ENCODE results near the gene CEBPA.
A peak's percentile ranks its signal among the peaks of the same experiment; 100 is the strongest.

Gene CEBPA

DNA sequence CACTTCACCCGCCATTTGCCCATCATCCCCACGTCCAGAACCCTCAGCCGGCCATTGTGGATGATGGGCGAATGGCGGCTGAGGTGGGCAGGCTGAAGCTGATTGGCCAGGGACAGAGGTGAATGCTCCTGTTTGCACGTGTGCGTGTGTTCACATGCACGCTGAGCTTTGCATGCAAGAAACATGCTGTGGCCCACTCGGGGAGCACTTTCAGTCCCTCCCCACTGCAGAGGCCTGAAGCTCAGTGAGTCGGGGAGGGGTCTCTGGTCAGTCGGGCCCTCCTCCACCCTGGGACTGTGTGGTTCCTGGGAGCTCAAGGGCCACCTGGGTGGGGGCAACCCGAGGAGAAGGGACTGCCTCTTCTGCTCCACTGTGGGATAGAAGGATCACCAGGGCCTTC is 24.9 kb downstream of the CEBPA start:
- Mint-ChIP-seq H3K9me3 (no peaks in the 10 kb centered on the region), H3K27ac (no peak overlapping the region), H3K4me1 (peaks cover 23% of the 10 kb centered on the region), H3K36me3 (no peaks in the 10 kb centered on the region), H3K4me3 (no peak overlapping the region)
- DNase-seq (ENCODE audit: low spot score in 2 of 2), result no peak
- ATAC-seq, result no peak

DNA sequence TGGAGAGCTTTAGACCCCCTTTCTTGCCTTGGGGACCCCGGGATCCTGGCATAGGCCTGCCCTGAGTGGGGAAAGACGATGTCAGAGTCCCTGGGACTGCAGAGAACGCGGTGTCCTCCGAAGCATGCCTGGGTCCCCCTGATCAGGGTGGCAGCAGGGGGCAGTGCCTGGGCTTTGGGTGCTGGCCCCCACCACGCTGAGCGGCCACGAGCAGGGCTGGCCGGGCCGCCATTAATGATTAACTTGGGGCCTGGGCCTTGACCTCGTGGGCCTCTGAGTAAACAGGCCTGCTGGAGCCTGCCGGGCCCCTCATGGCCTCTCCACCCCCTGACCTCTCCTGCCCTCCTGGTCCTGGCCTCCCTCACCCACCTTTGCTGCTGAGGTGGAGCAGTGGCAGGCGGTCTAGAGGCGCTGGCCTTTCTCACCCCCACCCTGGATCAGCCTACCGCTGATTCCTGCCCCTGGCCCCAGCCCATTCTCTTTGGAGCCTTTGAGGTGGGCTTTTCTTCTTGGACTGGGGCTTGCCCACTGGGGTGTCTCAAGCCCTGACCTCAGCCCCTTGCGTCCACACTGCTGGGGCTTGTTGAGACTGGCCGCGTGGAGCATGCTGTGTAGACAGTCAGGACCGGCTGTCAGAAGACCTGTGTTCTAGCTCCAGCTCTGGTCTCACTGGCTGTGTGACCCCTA is 26.3 kb downstream of the CEBPA start:
- no peak for DNase-seq (ENCODE audit: low spot score in 2 of 2)
- Mint-ChIP-seq H3K36me3 (no peaks in the 10 kb centered on the region), H3K4me1 (peaks cover 21% of the 10 kb centered on the region), H3K27ac (peak overlapping the region; percentile 52), H3K9me3 (no peaks in the 10 kb centered on the region), H3K4me3 (no peak overlapping the region)
- no peak for ATAC-seq

DNA sequence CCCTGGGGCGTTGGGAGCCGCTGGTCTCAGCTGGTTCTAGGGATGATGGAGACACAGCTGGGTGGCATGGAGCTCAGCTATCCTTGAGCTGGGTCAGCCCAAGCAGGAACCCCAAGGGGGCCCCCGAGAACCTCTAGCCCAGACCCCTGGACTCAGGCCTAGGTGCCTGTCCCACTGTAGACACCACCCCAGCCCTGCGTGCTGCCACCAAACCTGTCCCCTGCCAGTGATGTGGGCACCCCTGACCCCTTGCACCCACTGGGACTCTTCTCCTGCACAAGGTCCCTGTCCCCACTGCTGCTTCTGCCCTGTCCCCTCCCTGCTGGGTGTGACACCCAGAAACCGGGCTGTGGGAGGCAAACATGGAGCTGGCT is 26.8 kb downstream of the CEBPA start:
- H3K27ac Mint-ChIP-seq, result no peak overlapping the region
- DNase-seq (ENCODE audit: low spot score in 2 of 2) (no peak), ATAC-seq (no peak)
- no peak overlapping the region for H3K4me3 Mint-ChIP-seq
- no peaks in the 10 kb centered on the region for H3K9me3 Mint-ChIP-seq
- peaks cover 15% of the 10 kb centered on the region for H3K4me1 Mint-ChIP-seq
- no peaks in the 10 kb centered on the region for H3K36me3 Mint-ChIP-seq

DNA sequence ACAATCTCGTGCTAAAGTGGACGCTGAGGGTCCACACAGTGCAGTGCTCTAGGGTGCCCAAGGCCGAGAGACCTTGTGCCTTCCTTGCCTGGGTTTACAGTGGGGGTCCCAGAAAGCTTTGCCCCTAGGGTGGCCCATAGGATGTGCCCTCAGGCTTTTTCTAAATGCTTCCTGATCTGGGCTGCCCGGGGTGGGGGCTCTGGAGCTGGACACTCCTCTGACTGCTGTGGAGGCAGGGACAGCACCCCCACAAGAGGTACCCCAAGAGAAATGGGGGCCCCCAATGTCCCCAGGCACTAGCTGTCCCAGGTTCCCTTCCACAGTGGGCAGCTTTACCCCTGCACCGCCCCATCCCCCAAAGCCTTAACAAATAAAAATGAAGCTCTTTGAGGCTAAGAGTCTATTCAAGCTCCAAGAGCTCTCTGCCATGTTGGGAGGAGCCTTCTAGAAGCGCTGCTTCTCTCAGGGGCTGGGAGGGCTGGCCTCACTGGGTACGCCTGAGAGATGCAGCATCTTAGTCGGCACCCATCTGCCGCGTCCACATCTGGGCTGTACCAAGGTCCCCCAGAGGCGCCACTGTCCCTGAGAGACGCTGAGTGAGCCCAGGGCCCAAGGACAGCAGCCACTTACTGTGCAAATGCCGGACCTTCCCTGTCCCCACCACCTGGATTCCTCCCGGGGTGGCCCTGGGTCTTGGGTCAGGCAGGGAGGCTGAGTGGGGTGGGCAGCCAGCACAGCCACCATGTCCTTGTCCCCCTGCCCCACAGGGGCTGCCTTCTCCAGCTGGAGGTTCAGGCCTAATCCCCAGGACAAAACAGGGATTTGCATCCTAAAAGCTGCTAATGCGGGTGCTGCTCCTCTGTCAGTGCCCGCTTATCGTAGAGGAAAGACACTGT is 27.4 kb downstream of the CEBPA start:
- no peak for DNase-seq (ENCODE audit: low spot score in 2 of 2)
- peaks cover 9% of the 10 kb centered on the region for H3K4me1 Mint-ChIP-seq
- no peaks in the 10 kb centered on the region for H3K9me3 Mint-ChIP-seq
- H3K4me3 Mint-ChIP-seq, result no peak overlapping the region
- H3K27ac Mint-ChIP-seq, result no peak overlapping the region
- no peaks in the 10 kb centered on the region for H3K36me3 Mint-ChIP-seq
- no peak for ATAC-seq

DNA sequence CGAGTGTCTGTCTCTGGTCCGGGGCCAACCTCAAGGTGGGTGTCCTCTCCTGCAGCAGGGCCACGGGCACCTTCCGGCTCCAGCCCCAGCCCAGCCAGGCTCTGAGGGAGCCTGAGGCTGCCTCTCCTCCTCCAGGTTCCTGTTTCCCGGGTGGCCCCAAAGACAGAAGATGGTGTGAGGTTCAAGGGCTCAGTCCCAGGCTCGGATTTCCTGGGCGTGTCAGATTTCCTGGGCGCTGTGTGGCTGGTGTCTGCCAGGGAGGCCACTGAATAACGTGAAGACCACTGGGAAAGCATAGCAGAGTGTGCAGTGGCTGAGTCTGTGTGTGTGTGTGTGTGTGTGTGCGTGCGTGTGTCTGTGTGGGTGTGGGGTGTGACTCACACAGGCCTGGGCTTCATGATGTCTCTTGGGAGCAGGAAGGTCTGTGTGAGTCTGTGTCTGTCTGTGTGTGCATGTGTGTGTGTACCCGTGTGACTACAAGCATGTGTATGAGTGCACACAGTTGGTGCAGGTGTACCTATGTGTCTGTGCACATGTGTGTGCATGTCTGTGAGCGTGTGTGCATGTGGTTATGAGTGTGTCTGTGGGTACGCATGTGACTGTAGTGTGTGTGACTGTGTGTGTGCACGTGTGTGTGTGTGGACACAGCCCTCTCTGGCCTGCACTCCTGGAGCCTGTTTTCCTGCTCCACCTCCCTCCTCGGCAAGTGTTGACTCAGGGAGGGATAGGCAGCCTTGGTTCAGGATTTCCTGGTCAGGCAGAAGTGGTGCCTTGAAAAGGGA is 28.3 kb downstream of the CEBPA start:
- no peak overlapping the region for H3K27ac Mint-ChIP-seq
- no peak overlapping the region for H3K4me3 Mint-ChIP-seq
- DNase-seq (ENCODE audit: low spot score in 2 of 2) (no peak), ATAC-seq (peak; percentile 74)
- no peaks in the 10 kb centered on the region for H3K36me3 Mint-ChIP-seq
- H3K4me1 Mint-ChIP-seq, result peaks cover 8% of the 10 kb centered on the region
- H3K9me3 Mint-ChIP-seq, result no peaks in the 10 kb centered on the region

DNA sequence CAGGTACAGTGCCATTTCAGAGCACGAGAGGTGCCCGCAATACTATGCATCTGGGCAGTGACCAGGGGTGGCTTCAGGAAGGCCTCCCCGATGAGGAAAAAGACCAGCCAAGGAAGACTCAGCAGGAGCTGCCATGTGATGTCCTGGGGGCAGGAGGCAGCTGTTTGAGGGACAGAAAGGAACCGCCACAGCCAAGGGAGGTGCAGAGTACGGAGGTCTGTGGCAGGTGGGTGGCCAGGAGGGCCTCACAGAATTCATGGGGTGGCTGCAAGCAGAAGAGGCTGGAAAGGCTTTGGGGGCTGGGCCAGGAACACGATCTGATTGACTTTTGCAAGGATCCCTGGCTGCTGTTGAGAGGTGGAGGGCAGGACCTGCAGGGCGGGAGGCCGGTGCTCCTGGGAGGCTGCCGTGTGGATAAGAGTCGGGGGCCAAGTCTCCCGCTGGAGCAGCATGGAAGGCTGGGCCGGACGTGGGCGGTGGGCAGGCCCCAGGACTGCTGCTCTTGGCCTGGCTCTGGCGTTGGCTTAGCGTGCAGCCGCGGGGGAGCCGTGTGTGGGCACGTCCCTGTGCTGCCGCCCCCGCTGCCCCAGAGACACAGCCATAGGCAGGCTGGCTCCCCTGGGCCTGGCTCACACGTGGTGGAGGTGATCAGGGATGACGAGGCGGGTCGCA is 29.1 kb downstream of the CEBPA start:
- H3K4me3 Mint-ChIP-seq, result no peak overlapping the region

DNA sequence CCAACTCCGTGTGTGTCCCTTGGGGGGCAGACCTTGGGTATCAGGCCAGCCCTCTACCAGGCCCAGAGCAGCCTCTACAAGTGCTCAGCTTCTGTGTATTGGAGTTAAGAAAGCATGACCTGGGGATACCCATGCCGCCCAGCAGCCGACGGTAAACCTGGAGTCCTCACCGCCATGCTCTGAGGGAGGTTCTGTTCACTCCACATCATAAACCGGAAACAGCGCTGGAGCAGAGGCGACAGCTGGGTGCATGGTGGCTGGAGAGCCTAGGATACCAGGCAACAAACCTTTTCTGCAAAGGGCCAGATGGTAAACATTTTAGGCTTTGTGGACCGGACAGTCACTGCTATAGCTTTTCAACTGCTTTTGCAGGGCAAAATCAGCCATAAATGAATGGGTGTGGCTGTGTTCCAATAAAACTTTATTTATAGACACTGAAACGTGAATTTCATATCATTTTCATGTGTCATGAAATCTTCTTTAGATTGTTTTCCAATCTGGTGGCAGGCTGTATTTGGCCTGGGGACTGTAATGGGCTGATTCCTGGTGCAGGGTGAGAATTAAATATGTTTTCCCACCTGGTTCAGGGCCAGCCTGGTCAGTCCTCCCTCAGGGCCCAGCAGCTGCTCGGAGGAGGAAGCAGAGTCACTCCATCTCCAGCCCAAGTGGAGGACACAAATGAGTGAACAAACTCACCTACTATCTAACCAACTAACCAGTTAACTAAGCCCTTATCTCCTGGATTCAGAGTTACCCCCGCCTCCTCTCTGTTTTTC is 30.9 kb downstream of the CEBPA start:
- Mint-ChIP-seq H3K36me3 (no peaks in the 10 kb centered on the region), H3K4me1 (peaks cover 8% of the 10 kb centered on the region), H3K27ac (no peak overlapping the region), H3K9me3 (no peaks in the 10 kb centered on the region), H3K4me3 (no peak overlapping the region)
- ATAC-seq (no peak), DNase-seq (ENCODE audit: low spot score in 2 of 2) (no peak)

More for the DNA sequence above, 29.1 kb downstream of the CEBPA start:
- H3K27ac Mint-ChIP-seq, result no peak overlapping the region
- DNase-seq (ENCODE audit: low spot score in 2 of 2) (no peak), ATAC-seq (no peak)
- H3K9me3 Mint-ChIP-seq, result no peaks in the 10 kb centered on the region
- H3K36me3 Mint-ChIP-seq, result no peaks in the 10 kb centered on the region
- H3K4me1 Mint-ChIP-seq, result peaks cover 8% of the 10 kb centered on the region

DNA sequence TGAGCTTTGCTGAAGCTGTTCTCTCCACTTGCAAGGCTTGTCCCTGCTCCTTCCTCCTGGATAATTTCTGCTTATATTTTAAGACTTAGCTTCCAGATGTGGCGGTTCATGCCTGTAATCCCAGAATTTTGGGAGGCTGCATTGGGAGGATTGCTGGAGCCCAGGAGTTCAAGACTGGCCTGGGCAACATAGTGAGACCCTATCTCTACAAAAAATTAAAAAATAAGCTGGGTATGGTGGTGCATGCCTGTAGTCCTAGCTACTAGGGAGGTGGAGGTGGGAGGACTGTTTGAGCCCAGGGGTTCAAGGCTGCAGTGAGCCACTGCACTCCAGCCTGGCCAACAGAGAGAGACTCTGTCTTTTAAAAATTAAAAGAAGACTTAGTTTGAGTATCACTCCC is 31.6 kb downstream of the CEBPA start:
- Mint-ChIP-seq H3K27ac (no peak overlapping the region), H3K4me1 (peaks cover 8% of the 10 kb centered on the region), H3K36me3 (no peaks in the 10 kb centered on the region), H3K9me3 (no peaks in the 10 kb centered on the region), H3K4me3 (no peak overlapping the region)
- DNase-seq (ENCODE audit: low spot score in 2 of 2), result no peak
- ATAC-seq, result no peak

DNA sequence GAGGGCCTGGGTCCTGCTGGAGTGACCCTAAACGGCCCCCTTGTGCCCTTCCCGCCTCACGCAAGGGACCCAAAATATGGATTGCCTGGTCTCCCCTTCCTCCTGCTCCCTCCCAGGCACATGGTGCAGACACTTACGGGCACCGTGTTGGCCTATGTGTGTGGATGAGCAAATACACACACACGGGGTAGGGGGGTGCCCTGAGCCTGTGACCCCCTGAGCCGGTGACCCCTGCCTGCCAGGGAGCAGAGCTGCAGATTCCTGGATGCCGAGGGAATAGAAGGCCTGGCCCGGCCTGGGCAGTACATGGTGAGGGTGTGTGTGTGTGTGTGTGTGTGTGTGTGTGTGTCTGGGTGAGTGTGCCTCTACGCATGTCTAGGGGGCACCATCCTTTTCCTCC is 33.3 kb downstream of the CEBPA start:
- Mint-ChIP-seq H3K4me1 (peaks cover 4% of the 10 kb centered on the region), H3K36me3 (no peaks in the 10 kb centered on the region), H3K4me3 (no peak overlapping the region), H3K9me3 (no peaks in the 10 kb centered on the region), H3K27ac (no peak overlapping the region)
- ATAC-seq, result no peak
- DNase-seq (ENCODE audit: low spot score in 2 of 2), result no peak

DNA sequence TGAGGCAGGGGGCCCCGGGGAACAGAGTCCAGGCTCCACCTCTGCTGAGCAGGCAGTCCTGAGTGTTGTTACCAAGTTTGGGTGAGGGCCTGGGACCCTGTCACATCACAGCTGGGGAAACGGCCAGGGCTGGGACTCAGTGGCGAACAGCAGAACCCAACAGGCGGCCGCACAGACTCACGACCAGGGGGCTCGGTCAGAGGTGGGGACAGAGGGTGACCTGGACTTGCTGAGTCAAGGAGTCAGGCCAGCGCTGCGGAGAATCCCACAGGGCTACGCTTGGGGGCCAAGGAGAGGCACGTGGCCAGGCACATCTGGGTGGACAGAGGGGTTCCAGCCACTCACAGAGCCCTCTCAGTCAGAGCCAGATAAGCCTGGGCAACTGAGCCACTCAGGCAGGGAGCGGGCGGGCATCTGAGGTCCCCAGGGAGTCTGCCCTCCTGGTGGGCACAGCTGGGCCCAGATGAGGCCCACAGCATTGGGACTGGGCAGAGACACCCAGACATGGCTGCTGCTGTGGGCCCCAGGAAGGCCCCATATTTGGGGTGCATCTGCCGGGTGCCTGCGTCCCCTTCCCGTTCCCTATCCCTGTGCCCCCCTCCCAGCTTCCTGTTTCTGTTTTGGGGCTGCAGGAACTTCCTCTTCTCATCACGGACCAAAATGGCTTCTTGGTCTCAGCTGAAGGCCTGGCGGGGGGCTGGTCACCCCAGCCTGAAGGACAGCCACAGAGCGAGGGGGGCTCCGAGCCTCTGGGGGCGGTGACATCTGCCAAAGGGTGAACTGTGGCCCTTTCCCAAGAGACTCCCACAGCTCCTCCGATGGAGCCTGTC is 34.0 kb downstream of the CEBPA start:
- H3K9me3 Mint-ChIP-seq, result no peaks in the 10 kb centered on the region
- no peaks in the 10 kb centered on the region for H3K36me3 Mint-ChIP-seq
- no peak overlapping the region for H3K4me3 Mint-ChIP-seq
- ATAC-seq (no peak), DNase-seq (ENCODE audit: low spot score in 2 of 2) (no peak)
- no peak overlapping the region for H3K27ac Mint-ChIP-seq
- no peaks in the 10 kb centered on the region for H3K4me1 Mint-ChIP-seq

DNA sequence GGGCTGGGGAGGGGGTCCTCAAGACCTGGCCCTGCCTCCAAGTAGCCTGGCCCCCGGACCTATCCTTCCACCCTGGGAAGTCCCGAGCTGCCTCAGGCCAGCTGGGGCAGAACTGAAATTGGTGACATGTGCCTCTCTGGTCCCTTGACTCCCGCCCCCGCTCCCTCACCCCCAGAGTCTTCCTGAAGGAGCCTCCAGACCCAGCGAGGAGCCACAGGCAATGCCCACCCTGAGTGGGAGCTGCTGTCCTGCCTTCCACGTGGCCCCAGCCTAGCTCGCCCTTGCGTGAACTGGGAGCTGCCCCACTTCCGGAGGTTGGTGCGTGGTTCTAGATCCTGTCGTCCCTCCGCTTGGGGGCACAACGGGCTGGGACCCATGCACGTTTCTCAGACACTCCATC is 34.6 kb downstream of the CEBPA start:
- Mint-ChIP-seq H3K4me3 (no peak overlapping the region), H3K27ac (no peak overlapping the region), H3K4me1 (no peaks in the 10 kb centered on the region), H3K9me3 (no peaks in the 10 kb centered on the region), H3K36me3 (no peaks in the 10 kb centered on the region)
- ATAC-seq, result no peak
- DNase-seq (ENCODE audit: low spot score in 2 of 2), result no peak

DNA sequence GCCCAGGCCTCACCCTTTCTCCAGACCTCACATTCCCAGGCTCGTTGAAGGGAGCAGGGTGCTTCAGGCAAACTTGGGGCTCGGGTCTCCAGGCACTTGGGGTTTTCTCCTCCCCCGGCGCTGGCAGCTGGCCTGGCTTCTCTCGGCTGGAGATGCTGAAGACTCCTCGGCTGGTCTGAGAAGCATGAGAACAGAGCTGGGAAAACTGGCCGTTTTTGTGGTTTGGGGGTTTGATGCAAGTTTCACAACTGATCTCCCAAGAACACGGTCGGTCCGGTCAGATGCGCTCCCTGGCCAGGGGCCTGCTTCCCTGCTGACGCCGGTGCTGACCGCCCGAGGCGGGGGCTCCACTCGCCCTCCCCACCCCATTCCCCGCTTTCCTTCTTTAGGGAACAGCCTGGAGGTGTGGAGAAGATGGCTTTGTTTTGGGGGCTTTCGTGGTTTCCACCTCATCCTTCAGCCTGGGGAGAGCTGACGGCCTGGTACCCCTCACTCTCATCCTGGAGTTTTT is 35.3 kb downstream of the CEBPA start:
- DNase-seq (ENCODE audit: low spot score in 2 of 2) (no peak), ATAC-seq (no peak)
- H3K27ac Mint-ChIP-seq, result no peak overlapping the region
- H3K9me3 Mint-ChIP-seq, result no peaks in the 10 kb centered on the region
- peaks cover 3% of the 10 kb centered on the region for H3K4me1 Mint-ChIP-seq
- H3K36me3 Mint-ChIP-seq, result no peaks in the 10 kb centered on the region
- H3K4me3 Mint-ChIP-seq, result no peak overlapping the region

DNA sequence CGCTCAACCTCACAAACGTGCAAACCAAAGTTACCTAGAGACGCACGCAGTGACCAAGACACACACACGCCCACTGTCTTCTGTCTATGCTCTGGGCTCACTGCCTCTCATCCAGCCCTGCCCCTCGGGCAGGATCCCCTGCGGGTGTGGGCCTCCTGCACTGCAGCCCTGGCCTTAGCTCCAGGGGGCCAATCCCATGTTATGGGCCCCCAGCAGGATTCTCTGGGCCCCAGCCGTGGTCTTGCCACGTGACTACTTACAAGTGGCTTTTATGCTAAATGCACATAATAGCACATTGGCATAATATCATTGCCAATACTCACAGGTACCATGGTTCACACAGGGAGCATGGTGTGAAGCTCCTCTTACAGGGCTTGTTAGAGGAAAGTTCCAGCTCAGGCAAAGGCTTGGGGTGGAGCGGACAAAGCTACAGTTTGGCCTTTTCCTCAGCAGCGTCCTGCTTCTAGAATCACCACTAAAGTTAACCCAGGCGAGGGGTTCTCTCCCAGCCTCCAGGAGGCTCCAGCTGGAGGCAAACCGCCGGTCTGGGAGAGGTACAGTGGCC is 37.4 kb downstream of the CEBPA start:
- no peak overlapping the region for H3K4me3 Mint-ChIP-seq
- DNase-seq (ENCODE audit: low spot score in 2 of 2), result no peak
- no peaks in the 10 kb centered on the region for H3K36me3 Mint-ChIP-seq
- H3K9me3 Mint-ChIP-seq, result no peaks in the 10 kb centered on the region
- ATAC-seq, result no peak
- no peak overlapping the region for H3K27ac Mint-ChIP-seq
- peaks cover 19% of the 10 kb centered on the region for H3K4me1 Mint-ChIP-seq
